Panc1 (cell line): ENCODE measurements around the gene ADARB1. TPM values are rescaled to one million over a fixed set of nuclear protein-coding genes. Genes with fewer than 3 reads are reported as not detected.
A peak's percentile ranks its signal among the peaks of the same experiment; 100 is the strongest.

Source experiments
- ATAC-seq: fragments of 200-7000 bp; cut with Tn5 transposase; 2 replicates; pipeline ENCODE4 v1.9.1; 2020; ENCODE audit warnings: mild to moderate bottlenecking, moderate library complexity
- BruUV-seq: library from RNA; stranded (reverse); fragments of 400-500 nt; replicated peaks from 2 replicates; lab custom pipeline; 2021; lab: Mats Ljungman, UMichigan
- CTCF ChIA-PET: fragments of 300-600 bp; sonication (Branson Sonifier 250); formaldehyde crosslinking; loops from one replicate; lab custom pipeline; 2022; ENCODE audit warnings: antibody characterized with exemption; lab: Charles Lee
- POLR2A ChIA-PET: fragments of 300-600 bp; sonication (Branson Sonifier 250); formaldehyde crosslinking; loops from one replicate; lab custom pipeline; 2022; ENCODE audit warnings: antibody characterized with exemption; lab: Charles Lee
- DNase-seq: peaks from one replicate; pipeline ENCODE4 v3.0.0-alpha.2; 2010; ENCODE audit warnings: low read depth, low spot score
- H3K27ac ChIP-seq: 2 replicates; pipeline ENCODE4 v1.5.1; 2011; ENCODE audit warnings: mild to moderate bottlenecking, low read length, inconsistent platforms
- H3K27me3 ChIP-seq: fragments of 200-500 bp; sonication (Bioruptor generic); 2 replicates; pipeline ENCODE4 v1.6.0; 2014; ENCODE audit warnings: low read length, inconsistent platforms; ENCODE audit not compliant: control insufficient read depth, insufficient read depth
- H3K36me3 ChIP-seq: fragments of 200-500 bp; sonication (Bioruptor generic); 2 replicates; pipeline ENCODE4 v1.5.1; 2014; ENCODE audit warnings: inconsistent platforms, mild to moderate bottlenecking, low read length, moderate library complexity; ENCODE audit not compliant: control insufficient read depth, insufficient read depth
- H3K4me1 ChIP-seq: 2 replicates; pipeline ENCODE4 v1.5.1; 2011; ENCODE audit warnings: inconsistent platforms, mild to moderate bottlenecking, low read length, moderate library complexity; ENCODE audit not compliant: control insufficient read depth, insufficient read depth
- H3K4me3 ChIP-seq, 2 experiments: 2 replicates each; pipeline ENCODE4 v1.5.1; 2011 to 2012; ENCODE audit warnings: low read depth in 2 of 2, low read length in 2 of 2, mild to moderate bottlenecking in 2 of 2, inconsistent platforms in 1 of 2, moderate library complexity in 1 of 2
- H3K9me3 ChIP-seq: fragments of 200-500 bp; sonication (Bioruptor generic); 2 replicates; pipeline ENCODE4 v1.5.1; 2014; ENCODE audit warnings: low read depth, mild to moderate bottlenecking, inconsistent platforms, low read length, moderate library complexity; ENCODE audit not compliant: control insufficient read depth, insufficient read depth
- CTCF ChIP-seq: fragments of 450-650 bp; IDR thresholded peaks from 2 replicates; pipeline ENCODE4 v1.5.1; 2017; ENCODE audit warnings: mild to moderate bottlenecking
- POLR2AphosphoS5 ChIP-seq: IDR thresholded peaks from 2 replicates; pipeline ENCODE4 v1.6.1; 2012; ENCODE audit warnings: mild to moderate bottlenecking, low read depth, low read length, moderate library complexity
- REST ChIP-seq, 2 experiments: IDR thresholded peaks; 2 replicates each; pipeline ENCODE4 v1.6.1; 2011 to 2012; ENCODE audit warnings: low read depth in 2 of 2, control low read depth in 1 of 2, low read length in 1 of 2, mild to moderate bottlenecking in 1 of 2, moderate library complexity in 1 of 2; ENCODE audit not compliant: insufficient read depth in 1 of 2
- SIN3A ChIP-seq: IDR thresholded peaks from 2 replicates; pipeline ENCODE4 v1.6.1; 2012; ENCODE audit warnings: low read depth, mild to moderate bottlenecking, low read length, moderate library complexity, borderline replicate concordance; ENCODE audit not compliant: insufficient read depth
- TCF7L2 ChIP-seq: IDR thresholded peaks from 2 replicates; pipeline ENCODE4 v1.6.1; 2011; ENCODE audit warnings: mild to moderate bottlenecking, low read depth, low read length, inconsistent platforms
- in situ Hi-C: cut with HindIII; loops from 2 replicates; pipeline ENCODE4 v1.10.0; 2016; ENCODE audit warnings: low sequenced_read_pairs, low pct_unique_long_range_greater_than_20kb
- intact Hi-C: fragments of 100-400 bp; cut with micrococcal nuclease; formaldehyde crosslinking; loops from one replicate; pipeline ENCODE4 v1.10.0; 2022; ENCODE audit not compliant: unreplicated experiment
- total RNA-seq: library from RNA; stranded (reverse); gene quantifications from one replicate; pipeline ENCODE4 v1.2.1, GENCODE V29; 2021; ENCODE audit not compliant: unreplicated experiment

Gene ADARB1
- total RNA-seq, 1 experiment from 2014 or later: 15.0 TPM

- Histone ChIP-seq H3K27ac (no peak overlapping the region), H3K27me3 (no peaks in the 10 kb centered on the region), H3K4me3 (no peak overlapping the region), H3K9me3 (no peaks in the 10 kb centered on the region), H3K4me1 (no peaks in the 10 kb centered on the region), H3K36me3 (no peaks in the 10 kb centered on the region)
- no TSS peak for BruUV-seq
- in situ Hi-C loops (no loop called here), intact Hi-C loops (loop anchor here (2.0 kb wide), 1 partner anchor 180 kb away; no protein-coding TSS in a partner anchor)
- DNase-seq (no peak), ATAC-seq (peak; percentile 98)
- POLR2A ChIA-PET: no interaction called here
- TF ChIP-seq SIN3A: no peak
- peak; percentile 93 for TF ChIP-seq CTCF
- CTCF ChIA-PET: interaction anchor here (0.6 to 1.6 kb wide), 8 partner anchors 9 to 236 kb away, joined by 3 to 17 read pairs (median 4); no protein-coding TSS in a partner anchor
These were observed 54.3 kb downstream of the ADARB1 start for GRCh38 chr21:45128613-45129188.

- POLR2A ChIA-PET: no interaction called here
- in situ Hi-C loops: no loop called here
- BruUV-seq: no TSS peak
- H3K36me3 ChIP-seq: no peaks in the 10 kb centered on the region
- no peaks in the 10 kb centered on the region for H3K27me3 ChIP-seq
- CTCF ChIA-PET: interaction anchor here (1.0 to 1.6 kb wide), 5 partner anchors 8 to 182 kb away, joined by 3 to 17 read pairs (median 4); no protein-coding TSS in a partner anchor
- no peak overlapping the region for H3K4me3 ChIP-seq
- H3K27ac ChIP-seq: no peak overlapping the region
- no peaks in the 10 kb centered on the region for H3K4me1 ChIP-seq
- intact Hi-C loops: loop anchor here (2.0 kb wide), 1 partner anchor 181 kb away; no protein-coding TSS in a partner anchor
- ATAC-seq (no peak), DNase-seq (no peak)
- H3K9me3 ChIP-seq: no peaks in the 10 kb centered on the region
- TF ChIP-seq CTCF (no peak), REST (IDR thresholded peaks at IDR 0.05; ENCODE audit: insufficient read depth in 1 of 2, low read depth in 2 of 2, low read length in 1 of 2) (no peak), POLR2AphosphoS5 (no peak), SIN3A (no peak), TCF7L2 (no peak)
These were observed 55.0 kb downstream of the ADARB1 start for GRCh38 chr21:45129189-45129923.
